ENCODE data around the gene TOB2. TPM values are rescaled to one million over a fixed set of nuclear protein-coding genes. Genes with fewer than 3 reads are reported as not detected.
"Not testable (repeated sequence)": the region's sequence is repeated elsewhere in the genome, so short reads cannot be mapped to it uniquely, and the experiment has no call there.

The TOB2 gene
- total and polyA plus RNA-seq, 5 donors from 2014 or later: 16.3 to 32.0 (median 17.6) TPM

- H3K27ac Mint-ChIP-seq: peak overlapping the region in 1 of 3 donors; percentile 62
- not testable (repeated sequence) for H3K9me3 Mint-ChIP-seq; H3K27me3 ChIP-seq (ENCODE audit: control insufficient read depth, insufficient read depth, low read length); H3K27me3 Mint-ChIP-seq; H3K27ac ChIP-seq (ENCODE audit: insufficient read depth, low read length, poor library complexity, severe bottlenecking); H3K9me3 ChIP-seq (ENCODE audit: control insufficient read depth in 2 of 2, low read length in 2 of 2); H3K4me3 Mint-ChIP-seq; H3K4me1 ChIP-seq (ENCODE audit: control insufficient read depth, insufficient read depth, low read length, poor library complexity, severe bottlenecking); DNase-seq; H3K4me3 ChIP-seq (ENCODE audit: low read depth, low read length); ATAC-seq (ENCODE audit: low read depth in 2 of 2)
- peaks cover 0 to 11% (median 6%) of the 10 kb centered on the region in 4 donors for H3K4me1 Mint-ChIP-seq
- H3K36me3 ChIP-seq (ENCODE audit: control insufficient read depth, insufficient read depth, low read length): peaks cover 48% of the 10 kb centered on the region
- peaks cover 18% of the 10 kb centered on the region for H3K36me3 Mint-ChIP-seq
Observed at GRCh38 chr22:41433480-41433879, 13.1 kb downstream of the TOB2 start.

DNA sequence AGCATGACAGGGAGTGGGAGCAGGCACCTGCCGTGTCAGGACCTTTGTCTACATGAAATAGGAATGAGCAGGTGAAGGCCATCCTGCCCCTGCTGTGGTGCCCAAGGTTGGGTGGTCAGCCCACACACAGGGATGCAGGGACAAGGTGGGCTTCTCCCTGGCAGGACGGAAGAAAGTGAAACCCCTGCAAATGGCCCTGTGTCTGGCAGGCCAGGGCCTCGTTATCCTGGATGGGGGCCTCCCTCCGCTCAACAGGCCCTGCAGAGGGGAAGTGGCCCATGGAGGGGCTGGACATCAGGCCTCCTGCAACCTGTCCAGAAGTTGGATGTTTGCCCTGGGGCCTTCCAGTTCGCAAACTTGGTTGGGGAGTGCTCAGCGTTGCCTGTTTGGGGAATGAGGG is 14.9 kb downstream of the TOB2 start:
- no peak overlapping the region for H3K4me3 Mint-ChIP-seq
- no peak overlapping the region for H3K27ac ChIP-seq (ENCODE audit: insufficient read depth, low read length, poor library complexity, severe bottlenecking)
- H3K9me3 Mint-ChIP-seq: no peaks in the 10 kb centered on the region
- H3K4me1 ChIP-seq (ENCODE audit: control insufficient read depth, insufficient read depth, low read length, poor library complexity, severe bottlenecking): no peaks in the 10 kb centered on the region
- no peaks in the 10 kb centered on the region for H3K9me3 ChIP-seq (ENCODE audit: control insufficient read depth in 2 of 2, low read length in 2 of 2)
- peaks cover 16% of the 10 kb centered on the region for H3K36me3 Mint-ChIP-seq
- H3K4me1 Mint-ChIP-seq: peaks cover 0 to 9% (median 8%) of the 10 kb centered on the region in 4 donors
- DNase-seq: no peak
- H3K27me3 ChIP-seq (ENCODE audit: control insufficient read depth, insufficient read depth, low read length): no peaks in the 10 kb centered on the region
- no peak overlapping the region for H3K4me3 ChIP-seq (ENCODE audit: low read depth, low read length)
- no peak for ATAC-seq (ENCODE audit: low read depth in 2 of 2)
- H3K27me3 Mint-ChIP-seq: no peaks in the 10 kb centered on the region
- H3K36me3 ChIP-seq (ENCODE audit: control insufficient read depth, insufficient read depth, low read length): peaks cover 42% of the 10 kb centered on the region
- H3K27ac Mint-ChIP-seq: peak overlapping the region; percentile 18 to 85 (median 31)

GRCh38 chr22:41429951-41430332 is 16.7 kb downstream of the TOB2 start:
- H3K9me3 ChIP-seq (ENCODE audit: control insufficient read depth in 2 of 2, low read length in 2 of 2): no peaks in the 10 kb centered on the region
- H3K36me3 ChIP-seq (ENCODE audit: control insufficient read depth, insufficient read depth, low read length): peaks cover 28% of the 10 kb centered on the region
- H3K27ac ChIP-seq (ENCODE audit: insufficient read depth, low read length, poor library complexity, severe bottlenecking): no peak overlapping the region
- H3K36me3 Mint-ChIP-seq: peaks cover 4% of the 10 kb centered on the region
- peaks cover 7% of the 10 kb centered on the region for H3K4me1 ChIP-seq (ENCODE audit: control insufficient read depth, insufficient read depth, low read length, poor library complexity, severe bottlenecking)
- H3K4me3 Mint-ChIP-seq: no peak overlapping the region
- no peak overlapping the region for H3K27ac Mint-ChIP-seq
- no peaks in the 10 kb centered on the region for H3K9me3 Mint-ChIP-seq
- DNase-seq (no peak), ATAC-seq (ENCODE audit: low read depth in 2 of 2) (no peak)
- H3K27me3 ChIP-seq (ENCODE audit: control insufficient read depth, insufficient read depth, low read length): no peaks in the 10 kb centered on the region
- no peaks in the 10 kb centered on the region for H3K27me3 Mint-ChIP-seq
- peaks cover 7 to 19% (median 14%) of the 10 kb centered on the region in 4 donors for H3K4me1 Mint-ChIP-seq
- H3K4me3 ChIP-seq (ENCODE audit: low read depth, low read length): no peak overlapping the region

DNA sequence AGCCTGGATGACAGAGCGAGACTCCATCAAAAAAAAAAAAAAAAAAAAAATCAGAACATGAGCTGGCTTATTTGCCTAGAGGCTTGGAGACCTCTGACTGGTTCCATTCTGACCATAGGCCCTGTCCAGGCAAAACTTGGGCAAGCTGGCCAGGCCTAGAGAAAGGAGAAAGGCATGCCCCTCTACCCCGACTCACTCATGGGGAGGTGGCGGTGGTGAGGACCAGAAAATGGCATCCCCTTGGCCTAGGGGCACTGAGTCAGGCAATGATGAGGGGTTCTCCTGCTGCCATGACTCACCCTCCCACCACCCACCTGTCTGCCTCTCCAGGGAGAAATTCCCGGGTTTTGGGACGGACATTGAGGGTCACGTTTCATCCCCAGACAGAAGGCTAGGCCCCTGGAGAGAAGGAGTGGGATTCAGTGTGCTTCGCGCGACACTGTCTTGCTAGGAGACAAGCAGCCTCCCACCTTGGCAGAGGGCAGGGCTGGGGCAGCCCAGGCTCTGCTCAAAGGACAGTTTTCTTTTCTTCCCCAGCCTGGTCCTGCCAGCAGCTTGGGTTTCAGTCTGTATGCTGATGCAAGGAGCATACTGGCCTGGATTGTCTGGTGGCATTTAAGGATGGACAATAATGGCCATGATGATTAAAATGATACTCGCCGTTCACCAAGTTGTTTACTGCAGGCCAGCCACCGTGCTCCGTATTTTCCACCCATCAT is 17.2 kb downstream of the TOB2 start:
- Mint-ChIP-seq H3K4me1 (peaks cover 7 to 19% (median 14%) of the 10 kb centered on the region in 4 donors), H3K36me3 (peaks cover 4% of the 10 kb centered on the region), H3K9me3 (no peaks in the 10 kb centered on the region), H3K27ac (no peak overlapping the region), H3K4me3 (no peak overlapping the region), H3K27me3 (no peaks in the 10 kb centered on the region)
- Histone ChIP-seq H3K27ac (ENCODE audit: insufficient read depth, low read length, poor library complexity, severe bottlenecking) (no peak overlapping the region), H3K9me3 (ENCODE audit: control insufficient read depth in 2 of 2, low read length in 2 of 2) (no peaks in the 10 kb centered on the region), H3K4me1 (ENCODE audit: control insufficient read depth, insufficient read depth, low read length, poor library complexity, severe bottlenecking) (peaks cover 7% of the 10 kb centered on the region), H3K27me3 (ENCODE audit: control insufficient read depth, insufficient read depth, low read length) (no peaks in the 10 kb centered on the region), H3K36me3 (ENCODE audit: control insufficient read depth, insufficient read depth, low read length) (peaks cover 28% of the 10 kb centered on the region), H3K4me3 (ENCODE audit: low read depth, low read length) (no peak overlapping the region)
- DNase-seq (no peak), ATAC-seq (ENCODE audit: low read depth in 2 of 2) (no peak)

DNA sequence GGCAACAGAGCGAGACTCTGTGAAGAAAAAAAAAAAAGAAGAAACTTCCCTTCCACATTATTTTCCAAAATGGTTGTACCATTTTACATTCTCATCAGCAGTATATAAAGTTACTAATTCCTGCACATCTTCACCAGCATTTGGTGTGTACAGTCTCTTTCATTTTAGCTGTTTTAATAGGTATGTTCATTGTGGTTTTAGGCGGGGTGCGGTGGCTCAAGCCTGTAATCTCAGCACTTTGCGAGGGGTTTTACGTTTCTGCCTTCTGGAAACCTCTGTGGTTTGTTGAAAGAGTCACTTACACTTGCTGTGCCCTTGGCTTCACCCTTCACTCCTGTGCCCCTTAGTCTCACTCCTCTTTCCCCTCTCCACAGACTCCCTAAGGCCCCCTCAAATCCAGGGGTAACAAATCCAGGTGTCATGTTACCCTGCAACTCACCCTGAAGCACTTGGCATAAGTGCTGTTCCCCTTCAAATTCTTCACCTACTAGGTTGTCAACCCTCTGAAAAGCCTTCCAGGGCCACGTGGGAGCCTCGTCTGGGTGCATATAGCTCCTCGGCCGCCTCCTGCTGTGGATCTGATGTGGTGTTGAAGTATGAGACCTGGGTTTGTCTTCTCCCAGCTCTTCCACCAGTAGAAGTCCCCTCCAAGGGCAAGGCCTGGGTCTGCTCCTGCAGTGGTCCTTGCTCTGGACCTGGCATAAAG is 20.8 kb downstream of the TOB2 start:
- Mint-ChIP-seq H3K36me3 (peaks cover 4% of the 10 kb centered on the region), H3K27ac (peak overlapping the region in 2 of 3 donors; percentile 72 to 79), H3K4me3 (peak overlapping the region in 3 of 4 donors; percentile 23 to 58 (median 39)), H3K27me3 (no peaks in the 10 kb centered on the region), H3K9me3 (peaks cover 0 to 1% (median 0%) of the 10 kb centered on the region in 7 donors), H3K4me1 (peaks cover 7 to 17% (median 12%) of the 10 kb centered on the region in 4 donors)
- Histone ChIP-seq H3K36me3 (ENCODE audit: control insufficient read depth, insufficient read depth, low read length) (peaks cover 21% of the 10 kb centered on the region), H3K27ac (ENCODE audit: insufficient read depth, low read length, poor library complexity, severe bottlenecking) (no peak overlapping the region), H3K9me3 (ENCODE audit: control insufficient read depth in 2 of 2, low read length in 2 of 2) (no peaks in the 10 kb centered on the region), H3K4me3 (ENCODE audit: low read depth, low read length) (no peak overlapping the region), H3K4me1 (ENCODE audit: control insufficient read depth, insufficient read depth, low read length, poor library complexity, severe bottlenecking) (peaks cover 7% of the 10 kb centered on the region), H3K27me3 (ENCODE audit: control insufficient read depth, insufficient read depth, low read length) (no peaks in the 10 kb centered on the region)
- ATAC-seq (ENCODE audit: low read depth in 2 of 2) (peak; percentile 37 to 58), DNase-seq (peak in 1 of 3 donors; percentile 80)

DNA sequence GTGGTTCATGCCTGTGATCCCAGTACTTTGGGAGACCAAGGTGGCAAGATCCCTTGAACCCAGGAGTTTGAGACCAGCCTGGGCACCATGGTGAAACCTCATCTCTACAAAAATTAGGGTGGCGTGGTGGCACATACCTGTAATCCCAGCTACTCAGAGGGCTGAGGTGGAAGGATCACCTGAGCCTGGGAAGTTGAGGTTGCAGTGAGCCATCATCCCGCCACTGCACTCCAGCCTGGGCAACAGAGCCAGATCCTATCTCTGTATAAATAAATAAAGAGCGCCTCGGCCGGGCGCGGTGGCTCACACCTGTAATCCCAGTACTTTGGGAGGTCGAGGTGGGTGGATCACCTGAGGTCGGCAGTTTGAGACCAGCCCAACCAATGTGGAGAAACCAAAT is 27.9 kb downstream of the TOB2 start:
- Mint-ChIP-seq H3K27me3 (no peaks in the 10 kb centered on the region), H3K4me3 (no peak overlapping the region), H3K36me3 (no peaks in the 10 kb centered on the region), H3K27ac (peak overlapping the region in 1 of 3 donors; percentile 38), H3K9me3 (peaks cover 0 to 1% (median 0%) of the 10 kb centered on the region in 7 donors), H3K4me1 (peaks cover 0 to 37% (median 6%) of the 10 kb centered on the region in 4 donors)
- no peaks in the 10 kb centered on the region for H3K27me3 ChIP-seq (ENCODE audit: control insufficient read depth, insufficient read depth, low read length)
- H3K9me3 ChIP-seq (ENCODE audit: control insufficient read depth in 2 of 2, low read length in 2 of 2): no peaks in the 10 kb centered on the region
- peaks cover 9% of the 10 kb centered on the region for H3K36me3 ChIP-seq (ENCODE audit: control insufficient read depth, insufficient read depth, low read length)
- H3K27ac ChIP-seq (ENCODE audit: insufficient read depth, low read length, poor library complexity, severe bottlenecking): no peak overlapping the region
- DNase-seq (no peak), ATAC-seq (ENCODE audit: low read depth in 2 of 2) (no peak)
- no peak overlapping the region for H3K4me3 ChIP-seq (ENCODE audit: low read depth, low read length)
- H3K4me1 ChIP-seq (ENCODE audit: control insufficient read depth, insufficient read depth, low read length, poor library complexity, severe bottlenecking): peaks cover 22% of the 10 kb centered on the region

DNA sequence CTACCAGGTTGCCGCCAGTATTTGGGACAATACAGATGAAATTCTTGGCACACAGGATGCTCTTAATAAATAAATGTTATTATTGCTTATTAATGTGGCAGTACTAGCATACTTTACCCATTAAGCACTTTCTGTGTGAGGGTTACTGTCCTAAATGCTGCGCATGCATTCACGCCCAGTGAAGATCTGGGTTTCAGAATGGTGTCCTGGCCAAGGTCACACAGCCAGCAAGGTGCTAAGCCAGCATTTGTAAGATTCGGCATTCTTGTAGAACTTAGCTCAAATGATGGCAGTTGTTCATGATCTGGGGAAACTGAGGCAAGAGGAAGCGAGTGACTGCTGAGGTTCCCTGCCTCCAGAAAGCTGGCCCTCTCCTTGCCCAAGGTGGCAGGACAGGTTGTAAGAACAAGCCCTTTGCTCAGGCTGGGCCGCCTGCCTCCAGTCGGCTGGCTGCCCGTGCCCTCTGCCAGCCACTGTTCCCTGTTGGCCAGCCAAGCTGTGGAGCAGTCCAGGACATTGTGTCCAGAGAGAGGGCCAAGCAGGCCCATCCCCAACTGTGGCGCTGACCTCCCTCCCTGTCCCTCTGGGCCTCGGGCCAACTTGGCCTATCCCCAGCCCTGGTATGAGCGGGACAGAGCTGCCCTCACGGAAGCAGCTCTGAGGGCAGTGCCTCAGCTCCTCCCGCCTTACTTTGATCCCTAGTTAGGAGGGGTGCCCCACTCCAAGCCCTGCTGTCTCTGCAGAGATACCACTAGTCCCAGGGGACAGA is 28.8 kb downstream of the TOB2 start:
- Mint-ChIP-seq H3K36me3 (no peaks in the 10 kb centered on the region), H3K27ac (peak overlapping the region in 1 of 3 donors; percentile 38), H3K9me3 (no peaks in the 10 kb centered on the region), H3K4me1 (peaks cover 0 to 42% (median 6%) of the 10 kb centered on the region in 4 donors), H3K27me3 (no peaks in the 10 kb centered on the region), H3K4me3 (no peak overlapping the region)
- Histone ChIP-seq H3K27me3 (ENCODE audit: control insufficient read depth, insufficient read depth, low read length) (no peaks in the 10 kb centered on the region), H3K9me3 (ENCODE audit: control insufficient read depth in 2 of 2, low read length in 2 of 2) (no peaks in the 10 kb centered on the region), H3K27ac (ENCODE audit: insufficient read depth, low read length, poor library complexity, severe bottlenecking) (no peak overlapping the region), H3K36me3 (ENCODE audit: control insufficient read depth, insufficient read depth, low read length) (peaks cover 2% of the 10 kb centered on the region), H3K4me1 (ENCODE audit: control insufficient read depth, insufficient read depth, low read length, poor library complexity, severe bottlenecking) (peaks cover 24% of the 10 kb centered on the region), H3K4me3 (ENCODE audit: low read depth, low read length) (no peak overlapping the region)
- ATAC-seq (ENCODE audit: low read depth in 2 of 2) (no peak), DNase-seq (no peak)

All from CD4-positive, CD25-positive, alpha-beta regulatory T cell (primary cell).